Measurements from ENCODE around the gene EVI5.

DNA sequence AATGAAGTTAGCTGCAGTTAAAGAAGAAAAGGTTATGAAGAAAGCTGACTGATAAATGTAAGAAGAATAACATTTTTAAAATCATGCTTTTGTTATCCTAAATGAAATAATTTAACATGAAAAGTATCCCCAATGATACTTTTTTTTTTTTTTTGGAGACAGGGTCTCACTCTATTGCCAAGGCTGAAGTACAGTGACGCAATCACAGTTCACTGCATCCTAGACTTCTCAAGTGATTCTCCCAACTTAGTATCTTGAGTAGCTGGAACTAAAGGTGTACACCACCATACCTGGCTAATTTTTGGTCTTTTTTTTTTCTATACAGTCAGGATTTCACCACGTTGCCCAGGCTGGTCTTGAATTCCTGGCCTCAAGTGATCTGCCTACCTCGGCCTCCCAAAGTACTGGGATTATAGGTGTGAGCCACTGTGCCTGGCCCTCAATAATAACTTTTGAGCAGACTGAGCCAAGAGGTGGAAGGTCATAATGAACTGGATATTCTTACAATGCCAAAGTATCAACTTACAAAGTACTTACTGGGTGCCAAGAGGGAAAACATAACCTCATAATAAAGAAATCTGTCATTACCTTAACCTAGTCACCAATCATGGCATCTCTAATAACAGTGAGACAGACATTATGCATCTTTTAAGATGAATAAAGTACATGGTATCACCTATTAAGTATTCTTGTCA lies 94.5 kb downstream of the EVI5 start:
- TF ChIP-seq, protein P1, sequence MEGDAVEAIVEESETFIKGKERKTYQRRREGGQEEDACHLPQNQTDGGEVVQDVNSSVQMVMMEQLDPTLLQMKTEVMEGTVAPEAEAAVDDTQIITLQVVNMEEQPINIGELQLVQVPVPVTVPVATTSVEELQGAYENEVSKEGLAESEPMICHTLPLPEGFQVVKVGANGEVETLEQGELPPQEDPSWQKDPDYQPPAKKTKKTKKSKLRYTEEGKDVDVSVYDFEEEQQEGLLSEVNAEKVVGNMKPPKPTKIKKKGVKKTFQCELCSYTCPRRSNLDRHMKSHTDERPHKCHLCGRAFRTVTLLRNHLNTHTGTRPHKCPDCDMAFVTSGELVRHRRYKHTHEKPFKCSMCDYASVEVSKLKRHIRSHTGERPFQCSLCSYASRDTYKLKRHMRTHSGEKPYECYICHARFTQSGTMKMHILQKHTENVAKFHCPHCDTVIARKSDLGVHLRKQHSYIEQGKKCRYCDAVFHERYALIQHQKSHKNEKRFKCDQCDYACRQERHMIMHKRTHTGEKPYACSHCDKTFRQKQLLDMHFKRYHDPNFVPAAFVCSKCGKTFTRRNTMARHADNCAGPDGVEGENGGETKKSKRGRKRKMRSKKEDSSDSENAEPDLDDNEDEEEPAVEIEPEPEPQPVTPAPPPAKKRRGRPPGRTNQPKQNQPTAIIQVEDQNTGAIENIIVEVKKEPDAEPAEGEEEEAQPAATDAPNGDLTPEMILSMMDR (IDR thresholded peaks at IDR 0.05; ENCODE audit: low read depth, low read length, poor library complexity, severe bottlenecking): no peak
- TF ChIP-seq EZH2phosphoT487 (IDR thresholded peaks at IDR 0.05; ENCODE audit: borderline replicate concordance, low read length): no peak
